GM21381 (cell line): ENCODE results near the gene RPA3.
A peak's percentile ranks its signal among the peaks of the same experiment; 100 is the strongest.

Experiments used
- ATAC-seq: cut with Tn5 transposase; IDR thresholded peaks from one replicate; pipeline ENCODE4 v1.9.1; 2021; ENCODE audit warnings: mild to moderate bottlenecking, moderate library complexity; ENCODE audit not compliant: unreplicated experiment

The RPA3 gene

GRCh38 chr7:7718492-7718891 lies at the start of gene RPA3:
RPA3 (minus strand) TSS chr7:7718607; CDS start chr7:7640418, 78,189 bp downstream.
- ATAC-seq: no peak

GRCh38 chr7:7766671-7767070 lies 48.3 kb upstream of the RPA3 start:
- no peak for ATAC-seq

GRCh38 chr7:7765422-7765821 lies 47.0 kb upstream of the RPA3 start:
- ATAC-seq: peak; percentile 72

GRCh38 chr7:7764520-7765396 lies 46.4 kb upstream of the RPA3 start:
- ATAC-seq: no peak

- peak; percentile 52 for ATAC-seq
Observed at GRCh38 chr7:7761974-7762779, 43.8 kb upstream of the RPA3 start.

GRCh38 chr7:7761340-7761973 lies 43.0 kb upstream of the RPA3 start:
- ATAC-seq: no peak

GRCh38 chr7:7757576-7757975 lies 39.2 kb upstream of the RPA3 start:
- ATAC-seq: no peak

- no peak for ATAC-seq
Observed at GRCh38 chr7:7756577-7756976, 38.2 kb upstream of the RPA3 start.

- no peak for ATAC-seq
Observed at GRCh38 chr7:7751243-7752092, 33.1 kb upstream of the RPA3 start.

- ATAC-seq: no peak
Observed at GRCh38 chr7:7750571-7751242, 32.3 kb upstream of the RPA3 start.

GRCh38 chr7:7746458-7746857 lies 28.1 kb upstream of the RPA3 start:
- no peak for ATAC-seq

GRCh38 chr7:7745966-7746365 lies 27.6 kb upstream of the RPA3 start:
- no peak for ATAC-seq

- ATAC-seq: no peak
Observed at GRCh38 chr7:7745258-7745657, 26.9 kb upstream of the RPA3 start.

- no peak for ATAC-seq
Observed at GRCh38 chr7:7742223-7742622, 23.8 kb upstream of the RPA3 start.

- ATAC-seq: no peak
Observed at GRCh38 chr7:7740037-7740355, 21.6 kb upstream of the RPA3 start.

- peak; percentile 75 for ATAC-seq
Observed at GRCh38 chr7:7739204-7740036, 21.0 kb upstream of the RPA3 start.

- ATAC-seq: no peak
Observed at GRCh38 chr7:7738622-7739021, 20.2 kb upstream of the RPA3 start.

- no peak for ATAC-seq
Observed at GRCh38 chr7:7738177-7738576, 19.8 kb upstream of the RPA3 start.

GRCh38 chr7:7737674-7738073 lies 19.3 kb upstream of the RPA3 start:
- ATAC-seq: no peak
